ENCODE data around the gene PADI3. TPM values are rescaled to one million over a fixed set of nuclear protein-coding genes. Genes with fewer than 3 reads are reported as not detected.
A peak's percentile ranks its signal among the peaks of the same experiment; 100 is the strongest.

PADI3 gene
- polyA plus RNA-seq, 3 donors: 0.01 TPM; not detected in 2

GRCh38 chr1:17293681-17294425 lies 45.0 kb downstream of the PADI3 start:
- Histone ChIP-seq H3K4me1 (ENCODE audit: control insufficient read depth in 1 of 2, insufficient read depth in 2 of 2, low read length in 2 of 2) (peaks cover 4 to 9% of the 10 kb centered on the region in 2 donors), H3K4me3 (replicated peaks in 1 of 3; ENCODE audit: low read depth in 2 of 3, low read length in 3 of 3) (no peak overlapping the region), H3K27me3 (ENCODE audit: control insufficient read depth in 2 of 2, insufficient read depth in 2 of 2, low read length in 2 of 2) (no peaks in the 10 kb centered on the region), H3K27ac (ENCODE audit: low read depth in 1 of 2, low read length in 2 of 2) (no peak overlapping the region), H3K4me2 (replicated peaks; ENCODE audit: extremely low read depth, low read length, poor library complexity, severe bottlenecking) (no peak overlapping the region), H4K20me1 (ENCODE audit: insufficient read depth, low read length) (no peaks in the 10 kb centered on the region), H3K79me2 (ENCODE audit: insufficient read depth, low read length) (no peaks in the 10 kb centered on the region), H3K9ac (ENCODE audit: insufficient read depth, low read length, poor library complexity, severe bottlenecking) (no peak overlapping the region), H2AFZ (ENCODE audit: insufficient read depth, low read depth, low read length, poor library complexity, severe bottlenecking) (peak overlapping the region; percentile 47), H3K9me3 (replicated peaks in 1 of 2; ENCODE audit: control insufficient read depth in 1 of 2, insufficient read depth in 1 of 2, low read length in 2 of 2) (no peaks in the 10 kb centered on the region), H3K36me3 (replicated peaks in 1 of 2; ENCODE audit: control insufficient read depth in 1 of 2, insufficient read depth in 2 of 2, low read length in 2 of 2) (no peaks in the 10 kb centered on the region)
- Mint-ChIP-seq H3K27me3 (ENCODE audit: low read depth in 3 of 3) (peaks cover 0 to 9% (median 6%) of the 10 kb centered on the region in 3 donors), H3K27ac (no peak overlapping the region), H3K4me3 (peak overlapping the region; percentile 1 to 22), H3K4me1 (peaks cover 17% of the 10 kb centered on the region), H3K9me3 (peaks cover 0 to 2% (median 0%) of the 10 kb centered on the region in 7 donors), H3K36me3 (no peaks in the 10 kb centered on the region)
- intact Hi-C loops (cut with micrococcal nuclease): no loop called here
- TF ChIP-seq CTCF (IDR thresholded peaks at IDR 0.05): no peak
- WGBS (ENCODE audit: insufficient coverage): 34% methylated on average over 6 of the region's 14 CpGs
- peak in 1 of 3 donors; percentile 1 for DNase-seq

GRCh38 chr1:17295292-17295691 lies 46.4 kb downstream of the PADI3 start:
- no peak for DNase-seq
- H3K36me3 Mint-ChIP-seq: no peaks in the 10 kb centered on the region
- no peak overlapping the region for H3K27ac Mint-ChIP-seq
- Histone ChIP-seq H3K27me3 (ENCODE audit: control insufficient read depth in 2 of 2, insufficient read depth in 2 of 2, low read length in 2 of 2) (no peaks in the 10 kb centered on the region), H3K9ac (ENCODE audit: insufficient read depth, low read length, poor library complexity, severe bottlenecking) (no peak overlapping the region), H3K4me3 (replicated peaks in 1 of 3; ENCODE audit: low read depth in 2 of 3, low read length in 3 of 3) (no peak overlapping the region), H3K36me3 (replicated peaks in 1 of 2; ENCODE audit: control insufficient read depth in 1 of 2, insufficient read depth in 2 of 2, low read length in 2 of 2) (no peaks in the 10 kb centered on the region), H4K20me1 (ENCODE audit: insufficient read depth, low read length) (no peaks in the 10 kb centered on the region), H3K9me3 (replicated peaks in 1 of 2; ENCODE audit: control insufficient read depth in 1 of 2, insufficient read depth in 1 of 2, low read length in 2 of 2) (no peaks in the 10 kb centered on the region), H3K79me2 (ENCODE audit: insufficient read depth, low read length) (no peaks in the 10 kb centered on the region), H3K4me1 (ENCODE audit: control insufficient read depth in 1 of 2, insufficient read depth in 2 of 2, low read length in 2 of 2) (peaks cover 4 to 9% of the 10 kb centered on the region in 2 donors), H3K27ac (ENCODE audit: low read depth in 1 of 2, low read length in 2 of 2) (no peak overlapping the region), H3K4me2 (replicated peaks; ENCODE audit: extremely low read depth, low read length, poor library complexity, severe bottlenecking) (no peak overlapping the region), H2AFZ (ENCODE audit: insufficient read depth, low read depth, low read length, poor library complexity, severe bottlenecking) (no peak overlapping the region)
- H3K4me1 Mint-ChIP-seq: peaks cover 17% of the 10 kb centered on the region
- WGBS (ENCODE audit: insufficient coverage): 100% methylated on average over 1 of the region's 4 CpGs
- H3K27me3 Mint-ChIP-seq (ENCODE audit: low read depth in 3 of 3): peaks cover 0 to 9% (median 6%) of the 10 kb centered on the region in 3 donors
- peaks cover 0 to 2% (median 0%) of the 10 kb centered on the region in 7 donors for H3K9me3 Mint-ChIP-seq
- TF ChIP-seq CTCF (IDR thresholded peaks at IDR 0.05): no peak
- H3K4me3 Mint-ChIP-seq: no peak overlapping the region
- intact Hi-C loops (cut with micrococcal nuclease): no loop called here

Measured in CD14-positive monocyte (primary cell).